Measurements from ENCODE around the gene SPAG16. TPM values are rescaled to one million over a fixed set of nuclear protein-coding genes. Genes with fewer than 3 reads are reported as not detected.

The SPAG16 gene
- 10 to 100 TPM; 25.6 to 37.5 (median 26.3) TPM for total RNA-seq

- DNase-seq (ENCODE audit: low spot score in 2 of 2): peak; percentile 93 to 98
- no peak for TF ChIP-seq CTCF (IDR thresholded peaks at IDR 0.05)
- no peak for TF ChIP-seq POLR2A (IDR thresholded peaks at IDR 0.05)
- peak within 1 kb of the TSS; percentile 67 for H3K4me3 ChIP-seq (ENCODE audit: low read depth, poor library complexity, severe bottlenecking)
- intact Hi-C loops (cut with DNase I; ENCODE audit: low total_unique reads): no loop called here
- 2 to 4% methylated on average over 23 to 42 of the region's 59 CpGs for WGBS, 2 donors
These were observed at the start of gene SPAG16 for GRCh38 chr2:213284105-213285090. Gene SPAG16, plus strand, starts transcription at chr2:213284464.

- DNase-seq (ENCODE audit: low spot score in 2 of 2): no peak
- intact Hi-C loops (cut with DNase I; ENCODE audit: low total_unique reads): no loop called here
- TF ChIP-seq POLR2A (IDR thresholded peaks at IDR 0.05): no peak
- no peak for TF ChIP-seq CTCF (IDR thresholded peaks at IDR 0.05)
- 78 to 80% methylated on average over 1 of the region's 1 CpG for WGBS, 2 donors
- H3K4me3 ChIP-seq (ENCODE audit: low read depth, poor library complexity, severe bottlenecking): no peak overlapping the region
These were observed 49.6 kb upstream of the SPAG16 start for GRCh38 chr2:213234641-213235040.

- intact Hi-C loops (cut with DNase I; ENCODE audit: low total_unique reads): no loop called here
- WGBS, 2 donors: 84 to 93% methylated on average over 1 of the region's 1 CpG
- DNase-seq (ENCODE audit: low spot score in 2 of 2): no peak
- H3K4me3 ChIP-seq (ENCODE audit: low read depth, poor library complexity, severe bottlenecking): no peak overlapping the region
- no peak for TF ChIP-seq CTCF (IDR thresholded peaks at IDR 0.05)
- TF ChIP-seq POLR2A (IDR thresholded peaks at IDR 0.05): no peak
These were observed 48.5 kb upstream of the SPAG16 start for GRCh38 chr2:213235741-213236140.

- no peak for DNase-seq (ENCODE audit: low spot score in 2 of 2)
- H3K4me3 ChIP-seq (ENCODE audit: low read depth, poor library complexity, severe bottlenecking): no peak overlapping the region
- TF ChIP-seq POLR2A (IDR thresholded peaks at IDR 0.05) (no peak), CTCF (IDR thresholded peaks at IDR 0.05) (no peak)
- intact Hi-C loops (cut with DNase I; ENCODE audit: low total_unique reads): no loop called here
- WGBS, 2 donors: 80 to 84% methylated on average over 1 of the region's 1 CpG
These were observed 47.0 kb upstream of the SPAG16 start for GRCh38 chr2:213237251-213237650.

GRCh38 chr2:213237787-213238186 lies 46.5 kb upstream of the SPAG16 start:
- intact Hi-C loops (cut with DNase I; ENCODE audit: low total_unique reads): no loop called here
- WGBS, 2 donors: 81% methylated on average over 2 of the region's 2 CpGs
- H3K4me3 ChIP-seq (ENCODE audit: low read depth, poor library complexity, severe bottlenecking): no peak overlapping the region
- DNase-seq (ENCODE audit: low spot score in 2 of 2): no peak
- TF ChIP-seq POLR2A (IDR thresholded peaks at IDR 0.05) (no peak), CTCF (IDR thresholded peaks at IDR 0.05) (no peak)
